Measurements from ENCODE around the gene HACD4.
A peak's percentile ranks its signal among the peaks of the same experiment; 100 is the strongest.

The HACD4 gene

DNA sequence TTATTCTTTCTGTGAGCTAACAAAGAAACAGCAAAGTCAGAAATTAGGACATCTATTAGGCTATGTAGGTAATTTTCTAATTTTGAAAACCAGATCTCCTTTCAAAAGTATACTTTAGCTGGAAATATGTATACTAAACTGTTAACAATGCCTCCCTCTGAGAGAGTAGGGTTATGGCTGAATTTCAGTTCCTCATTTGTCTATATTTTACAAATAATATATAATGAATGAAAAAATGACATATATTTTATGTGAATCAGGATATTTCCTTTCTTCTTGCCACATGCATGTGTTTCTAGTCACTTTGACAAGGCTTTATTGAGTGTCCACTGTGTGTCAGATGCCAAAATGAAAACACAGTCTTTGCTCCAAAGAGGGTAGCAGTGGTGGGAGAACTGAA, 15.4 kb downstream of the HACD4 start:
- no peak for FAIRE-seq
- no peak for DNase-seq (ENCODE audit: insufficient read length)
- no peak for TF ChIP-seq POLR2AphosphoS5 (IDR thresholded peaks at IDR 0.05; ENCODE audit: low read depth, low read length)
- TF ChIP-seq TAF1 (IDR thresholded peaks at IDR 0.05; ENCODE audit: borderline replicate concordance, low read depth, low read length) = no peak

GRCh38 chr9:21015129-21015815, 16.2 kb downstream of the HACD4 start:
- FAIRE-seq = no peak

GRCh38 chr9:21002040-21002439, 29.4 kb downstream of the HACD4 start:
- FAIRE-seq (no peak), DNase-seq (ENCODE audit: insufficient read length) (no peak)
- TF ChIP-seq TAF1 (IDR thresholded peaks at IDR 0.05; ENCODE audit: borderline replicate concordance, low read depth, low read length) (no peak), POLR2AphosphoS5 (IDR thresholded peaks at IDR 0.05; ENCODE audit: low read depth, low read length) (no peak), POLR2A (IDR thresholded peaks at IDR 0.05; ENCODE audit: low read depth, low read length) (no peak)

More at GRCh38 chr9:21015129-21015815, 16.2 kb downstream of the HACD4 start:
- no peak for DNase-seq (ENCODE audit: insufficient read length)
- TF ChIP-seq POLR2A (IDR thresholded peaks at IDR 0.05; ENCODE audit: low read depth, low read length) (no peak), POLR2AphosphoS5 (IDR thresholded peaks at IDR 0.05; ENCODE audit: low read depth, low read length) (no peak), TAF1 (IDR thresholded peaks at IDR 0.05; ENCODE audit: borderline replicate concordance, low read depth, low read length) (no peak)

- FAIRE-seq (no peak), DNase-seq (ENCODE audit: insufficient read length) (no peak)
- no peak for TF ChIP-seq TAF1 (IDR thresholded peaks at IDR 0.05; ENCODE audit: borderline replicate concordance, low read depth, low read length)
- no peak for TF ChIP-seq POLR2AphosphoS5 (IDR thresholded peaks at IDR 0.05; ENCODE audit: low read depth, low read length)
- TF ChIP-seq POLR2A (IDR thresholded peaks at IDR 0.05; ENCODE audit: low read depth, low read length) = no peak
These were observed 29.9 kb downstream of the HACD4 start for GRCh38 chr9:21001581-21001980.

DNA sequence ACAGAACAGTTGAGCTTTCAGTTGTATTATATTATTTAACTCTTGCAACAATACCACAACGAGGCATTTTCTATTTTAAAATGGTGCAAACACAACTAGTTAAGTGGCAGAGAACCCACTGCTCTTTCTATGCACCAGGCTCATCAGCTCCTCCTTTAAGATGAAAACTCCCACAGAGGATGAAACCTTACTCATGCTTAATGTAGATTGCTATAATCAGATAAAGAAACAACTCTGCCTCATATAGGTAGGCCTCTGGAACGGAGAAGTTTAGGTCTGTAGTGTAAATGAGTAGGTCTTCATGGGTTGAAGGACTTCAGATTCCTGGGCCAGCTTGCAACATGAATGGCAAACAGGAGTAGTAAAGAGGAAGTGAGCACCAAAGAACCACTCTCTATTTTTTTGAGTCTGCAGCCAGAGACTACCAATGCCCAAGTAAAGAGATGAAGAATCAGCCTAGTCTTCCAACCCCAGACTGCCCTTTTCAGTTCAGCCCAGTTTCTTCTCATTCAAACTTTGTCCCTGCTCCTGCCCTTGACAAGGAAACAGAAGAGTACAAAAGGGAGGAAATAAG, 33.9 kb downstream of the HACD4 start:
- DNase-seq (ENCODE audit: insufficient read length) (no peak), FAIRE-seq (peak; percentile 75)
- TF ChIP-seq POLR2AphosphoS5 (IDR thresholded peaks at IDR 0.05; ENCODE audit: low read depth, low read length) = no peak
- no peak for TF ChIP-seq TAF1 (IDR thresholded peaks at IDR 0.05; ENCODE audit: borderline replicate concordance, low read depth, low read length)
- TF ChIP-seq POLR2A (IDR thresholded peaks at IDR 0.05; ENCODE audit: low read depth, low read length) = no peak

- peak; percentile 42 for FAIRE-seq
- no peak for TF ChIP-seq TAF1 (IDR thresholded peaks at IDR 0.05; ENCODE audit: borderline replicate concordance, low read depth, low read length)
- no peak for TF ChIP-seq POLR2AphosphoS5 (IDR thresholded peaks at IDR 0.05; ENCODE audit: low read depth, low read length)
- TF ChIP-seq POLR2A (IDR thresholded peaks at IDR 0.05; ENCODE audit: low read depth, low read length) = no peak
- DNase-seq (ENCODE audit: insufficient read length) = no peak
These were observed 34.6 kb downstream of the HACD4 start for GRCh38 chr9:20996809-20997208.

DNA sequence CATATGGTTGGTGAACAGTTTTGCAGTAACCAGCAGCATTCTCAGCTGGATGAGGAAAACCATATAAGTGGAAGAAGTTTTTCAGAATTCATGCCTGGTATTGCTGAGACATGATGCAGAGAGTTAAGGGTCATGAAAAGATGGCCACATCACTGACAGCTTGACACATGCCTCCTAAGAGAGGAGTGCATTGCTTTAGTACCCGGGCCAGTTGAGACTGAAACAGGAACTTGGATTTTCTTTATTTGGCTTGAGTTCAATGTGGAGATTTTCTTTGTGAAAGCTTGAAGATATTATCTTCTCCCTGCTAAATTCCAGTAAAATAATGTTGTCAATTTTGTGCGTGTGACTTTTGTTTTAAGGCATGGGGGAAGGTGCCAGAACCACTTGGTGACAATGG, 35.8 kb downstream of the HACD4 start:
- no peak for TF ChIP-seq POLR2AphosphoS5 (IDR thresholded peaks at IDR 0.05; ENCODE audit: low read depth, low read length)
- peak; percentile 66 for FAIRE-seq

GRCh38 chr9:20994486-20994885, 37.0 kb downstream of the HACD4 start:
- FAIRE-seq (peak; percentile 75), DNase-seq (ENCODE audit: insufficient read length) (no peak)
- TF ChIP-seq TAF1 (IDR thresholded peaks at IDR 0.05; ENCODE audit: borderline replicate concordance, low read depth, low read length) = no peak
- no peak for TF ChIP-seq POLR2AphosphoS5 (IDR thresholded peaks at IDR 0.05; ENCODE audit: low read depth, low read length)
- TF ChIP-seq POLR2A (IDR thresholded peaks at IDR 0.05; ENCODE audit: low read depth, low read length) = no peak

More for the DNA sequence above, 35.8 kb downstream of the HACD4 start:
- DNase-seq (ENCODE audit: insufficient read length) = no peak

DNA sequence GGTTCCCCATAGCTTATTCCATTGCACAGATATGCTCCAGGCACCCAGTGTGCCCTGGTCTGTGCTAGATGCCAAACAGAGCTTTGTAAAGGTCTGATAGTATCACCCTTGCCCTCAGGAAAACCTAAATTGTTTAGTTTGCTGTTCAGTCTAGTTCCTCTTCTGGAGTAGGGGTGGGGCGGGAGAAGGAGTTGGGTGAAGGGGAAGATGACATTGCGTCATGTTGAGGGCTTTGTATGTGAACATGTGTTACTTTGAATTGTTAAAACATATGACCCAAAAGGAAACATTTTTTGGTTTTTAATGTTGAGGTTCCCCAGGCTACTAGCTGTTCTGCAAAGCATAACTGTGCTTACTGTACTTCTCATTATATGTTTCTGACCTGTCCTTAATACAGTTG, 40.6 kb downstream of the HACD4 start:
- FAIRE-seq (no peak), DNase-seq (ENCODE audit: insufficient read length) (no peak)
- TF ChIP-seq TAF1 (IDR thresholded peaks at IDR 0.05; ENCODE audit: borderline replicate concordance, low read depth, low read length) (no peak), POLR2AphosphoS5 (IDR thresholded peaks at IDR 0.05; ENCODE audit: low read depth, low read length) (no peak), POLR2A (IDR thresholded peaks at IDR 0.05; ENCODE audit: low read depth, low read length) (no peak)

DNA sequence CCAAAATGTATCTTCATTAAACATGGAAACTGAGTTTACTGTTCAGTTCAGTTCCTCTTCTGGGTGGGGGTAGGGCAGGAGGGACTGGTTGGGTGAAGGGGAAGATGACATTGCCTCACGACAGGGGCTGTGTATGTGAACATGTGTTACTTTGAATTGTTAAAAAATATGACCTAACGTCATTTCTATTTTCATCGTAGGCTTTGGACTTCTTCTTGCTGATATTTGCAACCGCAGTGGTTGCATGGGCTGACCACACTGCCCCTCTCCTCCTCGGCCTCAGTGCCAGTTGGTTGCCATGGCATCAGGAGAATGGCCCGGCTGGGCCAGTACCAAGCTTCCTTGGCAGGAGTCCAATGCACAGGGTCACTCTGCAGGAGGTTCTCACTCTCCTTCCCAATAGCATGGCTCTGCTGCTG, 41.5 kb downstream of the HACD4 start:
- TF ChIP-seq TAF1 (IDR thresholded peaks at IDR 0.05; ENCODE audit: borderline replicate concordance, low read depth, low read length) = no peak
- FAIRE-seq = no peak

GRCh38 chr9:20988671-20989315, 42.6 kb downstream of the HACD4 start:
- TF ChIP-seq TAF1 (IDR thresholded peaks at IDR 0.05; ENCODE audit: borderline replicate concordance, low read depth, low read length) (no peak), POLR2AphosphoS5 (IDR thresholded peaks at IDR 0.05; ENCODE audit: low read depth, low read length) (no peak), POLR2A (IDR thresholded peaks at IDR 0.05; ENCODE audit: low read depth, low read length) (no peak)
- FAIRE-seq (no peak), DNase-seq (ENCODE audit: insufficient read length) (no peak)

More for the DNA sequence above, 41.5 kb downstream of the HACD4 start:
- DNase-seq (ENCODE audit: insufficient read length) = no peak

DNA sequence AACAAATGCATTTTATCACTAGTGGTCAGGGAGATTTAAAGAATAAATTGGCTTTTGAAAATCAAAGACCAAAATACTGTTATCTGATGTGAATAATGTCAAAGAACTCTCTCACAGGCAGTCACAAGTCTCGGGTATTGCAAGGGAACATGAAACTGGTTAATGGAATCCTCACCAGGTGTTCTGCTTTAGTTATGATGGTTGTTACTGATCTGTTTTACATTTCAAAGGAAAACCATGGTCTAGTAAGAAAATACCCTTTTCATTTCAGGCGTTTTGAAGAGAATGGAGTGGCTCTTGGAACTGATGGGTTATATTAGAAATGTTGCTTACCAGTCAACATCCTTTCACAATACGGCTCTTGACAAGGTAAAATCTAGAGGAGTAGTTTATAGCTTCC, 43.4 kb downstream of the HACD4 start:
- no peak for FAIRE-seq
- no peak for DNase-seq (ENCODE audit: insufficient read length)
- no peak for TF ChIP-seq POLR2A (IDR thresholded peaks at IDR 0.05; ENCODE audit: low read depth, low read length)
- TF ChIP-seq POLR2AphosphoS5 (IDR thresholded peaks at IDR 0.05; ENCODE audit: low read depth, low read length) = no peak
- no peak for TF ChIP-seq TAF1 (IDR thresholded peaks at IDR 0.05; ENCODE audit: borderline replicate concordance, low read depth, low read length)
